Body of pancreas (tissue), 4 donors: ENCODE measurements around the gene METAP1.

Source experiments
- CTCF ChIP-seq, 7 experiments: fragments of 450-650 bp in 4 of 7; fragments of 200-600 bp in 3 of 7; sonication (generic) in 3 of 7; IDR thresholded peaks; one replicate each; pipeline ENCODE4 v1.5.1; 2016 to 2019; ENCODE audit warnings: antibody characterized with exemption in 7 of 7
- POLR2A ChIP-seq, 3 donors: fragments of 450-650 bp; IDR thresholded peaks; one replicate each; pipeline ENCODE4 v1.6.1; 2016; ENCODE audit warnings: antibody characterized with exemption in 3 of 3, mild to moderate bottlenecking in 2 of 3

- TF ChIP-seq CTCF (IDR thresholded peaks at IDR 0.05) (no peak), POLR2A (IDR thresholded peaks at IDR 0.05) (no peak)
Measured at GRCh38 chr4:98967786-98968329, 27.7 kb upstream of the METAP1 start.
